NCI-H526 (cell line): ENCODE measurements around the gene ZFAND5.

Source experiments
- DNase-seq, 2 experiments: peaks; one replicate each; lab custom pipeline; 2025; lab: John Stamatoyannopoulos, UW

Gene ZFAND5

GRCh38 chr9:72364679-72365524 lies at the start of gene ZFAND5:
ZFAND5 (minus strand) TSS chr9:72365208; CDS start chr9:72360778, 4,430 bp downstream.
- DNase-seq, result peak; percentile 87 to 97

GRCh38 chr9:72412483-72413040 lies 47.6 kb upstream of the ZFAND5 start:
- DNase-seq, result no peak

GRCh38 chr9:72410214-72410613 lies 45.2 kb upstream of the ZFAND5 start:
- DNase-seq, result no peak

GRCh38 chr9:72407114-72407513 lies 42.1 kb upstream of the ZFAND5 start:
- no peak for DNase-seq

GRCh38 chr9:72402744-72403143 lies 37.7 kb upstream of the ZFAND5 start:
- DNase-seq, result no peak

GRCh38 chr9:72401396-72401795 lies 36.4 kb upstream of the ZFAND5 start:
- no peak for DNase-seq

GRCh38 chr9:72400866-72401265 lies 35.9 kb upstream of the ZFAND5 start:
- no peak for DNase-seq

- no peak for DNase-seq
These were observed 34.4 kb upstream of the ZFAND5 start for GRCh38 chr9:72399391-72399790.

- DNase-seq, result no peak
These were observed 31.5 kb upstream of the ZFAND5 start for GRCh38 chr9:72396247-72397091.

- DNase-seq, result no peak
These were observed 29.1 kb upstream of the ZFAND5 start for GRCh38 chr9:72394066-72394465.

- DNase-seq, result no peak
These were observed 25.9 kb upstream of the ZFAND5 start for GRCh38 chr9:72390907-72391306.

- no peak for DNase-seq
These were observed 21.2 kb upstream of the ZFAND5 start for GRCh38 chr9:72386186-72386585.

GRCh38 chr9:72384710-72385485 lies 19.9 kb upstream of the ZFAND5 start:
- DNase-seq, result no peak

- no peak for DNase-seq
These were observed 19.1 kb upstream of the ZFAND5 start for GRCh38 chr9:72383978-72384709.

GRCh38 chr9:72382405-72382804 lies 17.4 kb upstream of the ZFAND5 start:
- no peak for DNase-seq

GRCh38 chr9:72377041-72377440 lies 12.0 kb upstream of the ZFAND5 start:
- no peak for DNase-seq

- DNase-seq, result no peak
These were observed 6.1 kb upstream of the ZFAND5 start for GRCh38 chr9:72371151-72371550.

GRCh38 chr9:72365525-72366256 lies 683 bp upstream of the ZFAND5 start:
- peak; percentile 64 to 83 for DNase-seq

GRCh38 chr9:72363908-72364678 lies 915 bp downstream of the ZFAND5 start:
- peak in 1 of 2 experiments; percentile 39 for DNase-seq

- no peak for DNase-seq
These were observed 1.8 kb downstream of the ZFAND5 start for GRCh38 chr9:72363236-72363635.
